GM10847 (cell line): ENCODE data around the gene VPS54.

Experiments
- POLR2A ChIP-seq: IDR thresholded peaks from 2 replicates; pipeline ENCODE4 v1.6.1; 2011; ENCODE audit not compliant: insufficient read length; ENCODE audit errors: extremely low read depth

VPS54 gene

DNA sequence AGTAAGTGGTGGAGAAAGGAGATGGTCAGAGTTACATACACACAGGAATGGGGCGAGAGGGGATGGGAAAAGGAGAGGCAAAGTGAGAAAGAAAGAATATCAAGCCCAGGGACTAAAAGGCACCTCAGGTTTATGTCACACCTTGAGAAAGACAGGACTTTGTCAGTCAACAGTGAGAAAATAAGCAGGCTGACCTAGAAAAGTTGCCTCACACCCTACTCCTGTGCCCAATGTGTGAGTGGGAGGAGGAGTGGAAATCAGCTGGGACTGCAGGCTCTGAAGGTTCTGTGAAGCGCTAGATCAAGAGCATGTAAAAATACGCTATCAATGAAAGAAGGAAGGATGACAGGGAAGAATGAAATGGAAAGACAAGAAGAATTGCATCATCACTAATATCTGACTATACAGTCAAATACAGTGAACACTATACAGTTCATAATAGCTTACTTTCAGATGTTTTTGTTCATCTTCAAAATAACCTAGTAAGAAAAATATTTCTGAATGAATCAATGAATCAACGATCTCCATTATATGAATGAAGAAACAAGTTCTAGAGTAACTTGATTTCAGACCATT is 10.7 kb downstream of the VPS54 start:
- no peak for TF ChIP-seq POLR2A

DNA sequence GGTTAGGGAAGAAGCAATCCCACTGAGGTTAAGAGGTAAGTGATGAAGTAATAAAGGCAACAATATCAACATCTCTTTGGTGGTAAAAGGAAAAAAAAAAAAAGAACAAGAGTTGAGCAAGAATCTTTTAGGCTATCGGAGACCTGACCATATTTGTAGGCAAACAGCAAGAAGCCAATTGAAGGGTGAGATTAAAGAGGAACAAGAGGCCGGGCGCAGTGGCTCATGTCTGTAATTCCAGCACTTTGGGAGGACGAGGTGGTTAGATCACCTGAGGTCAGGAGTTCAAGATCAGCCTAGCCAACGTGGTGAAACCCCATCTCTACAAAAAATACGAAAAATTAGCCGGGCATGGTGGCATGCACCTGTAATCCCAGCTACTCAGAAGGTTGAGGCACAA is 11.3 kb downstream of the VPS54 start:
- TF ChIP-seq POLR2A = no peak

DNA sequence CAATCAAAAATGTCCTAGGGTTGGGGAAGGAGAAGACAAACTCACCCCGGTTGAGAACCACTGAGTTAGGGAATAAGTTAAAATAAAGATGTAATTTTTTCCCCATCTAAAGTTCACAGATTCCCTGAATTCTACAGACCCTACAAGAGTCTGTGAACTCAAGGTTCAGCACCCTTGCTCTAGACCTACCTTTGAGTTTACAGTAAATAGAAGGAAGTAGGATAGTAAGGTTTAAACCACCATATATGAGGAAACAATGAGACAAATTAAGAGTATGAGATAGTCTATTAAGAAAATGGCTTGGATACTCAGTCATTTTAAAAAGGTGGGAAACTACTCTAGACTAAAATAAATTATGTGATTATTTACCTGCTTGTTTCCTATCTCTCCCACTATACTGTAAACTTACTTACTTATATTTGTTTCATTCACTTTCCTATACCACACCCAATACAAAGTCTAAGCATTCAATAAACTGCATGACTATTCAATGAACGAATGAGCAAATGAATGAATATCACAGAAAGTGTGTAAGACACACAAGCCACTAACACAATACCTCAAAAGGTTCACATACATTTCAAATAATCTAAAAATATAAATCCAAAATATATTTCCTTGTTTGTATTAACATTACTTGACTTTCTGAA is 13.4 kb downstream of the VPS54 start:
- TF ChIP-seq POLR2A = no peak

DNA sequence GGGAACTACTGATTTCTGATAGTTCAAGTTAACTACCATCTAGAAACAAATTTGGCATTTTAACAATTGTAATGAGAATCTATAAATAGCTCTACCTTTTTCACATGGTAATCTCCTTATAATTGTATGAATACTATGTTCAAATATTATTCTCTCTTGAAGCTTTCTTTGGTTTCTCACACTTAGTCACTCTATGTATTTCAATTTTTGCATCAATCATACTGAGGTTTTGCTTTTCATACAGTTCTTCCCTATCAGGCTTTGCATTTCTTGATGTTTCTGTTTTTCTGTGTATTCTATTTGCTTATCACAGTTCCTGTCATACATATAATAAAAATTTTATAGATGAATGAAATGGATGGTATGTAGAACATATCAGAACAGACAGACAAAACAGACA is 16.0 kb downstream of the VPS54 start:
- TF ChIP-seq POLR2A = no peak

DNA sequence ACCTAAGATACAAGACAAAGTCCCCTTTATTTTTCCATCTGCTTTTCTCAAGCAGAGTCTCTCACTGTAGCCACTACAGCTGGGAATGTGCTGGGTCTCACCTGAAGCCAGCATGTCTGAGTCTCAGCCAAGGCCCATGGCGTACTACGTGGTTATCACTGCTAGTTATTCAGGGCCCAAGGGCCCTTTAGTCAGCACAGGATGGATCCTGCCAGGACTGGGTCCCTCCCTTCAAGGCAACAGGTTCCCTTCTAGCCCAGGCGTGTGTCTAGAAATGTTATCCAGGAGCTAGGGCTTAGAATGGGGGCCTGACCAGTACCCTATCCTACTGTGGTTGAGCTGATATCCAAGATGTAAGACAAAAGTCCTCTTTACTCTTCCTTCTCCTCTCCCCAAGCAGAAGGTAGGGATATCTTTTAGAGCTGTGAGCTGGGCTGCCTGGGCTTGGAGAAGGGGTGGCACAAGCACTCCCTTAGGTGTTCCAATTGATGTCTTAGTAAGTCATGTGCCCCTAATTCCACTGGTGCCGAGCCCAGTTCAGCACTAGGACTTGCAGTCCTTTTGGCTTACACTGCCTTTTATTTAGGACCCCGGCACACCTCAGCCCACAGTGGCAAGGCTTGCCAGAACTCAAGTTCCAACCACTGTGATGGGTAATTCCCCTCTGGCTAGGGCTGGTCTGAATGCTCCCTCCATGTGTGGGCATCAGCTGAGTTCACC is 17.7 kb downstream of the VPS54 start:
- no peak for TF ChIP-seq POLR2A

DNA sequence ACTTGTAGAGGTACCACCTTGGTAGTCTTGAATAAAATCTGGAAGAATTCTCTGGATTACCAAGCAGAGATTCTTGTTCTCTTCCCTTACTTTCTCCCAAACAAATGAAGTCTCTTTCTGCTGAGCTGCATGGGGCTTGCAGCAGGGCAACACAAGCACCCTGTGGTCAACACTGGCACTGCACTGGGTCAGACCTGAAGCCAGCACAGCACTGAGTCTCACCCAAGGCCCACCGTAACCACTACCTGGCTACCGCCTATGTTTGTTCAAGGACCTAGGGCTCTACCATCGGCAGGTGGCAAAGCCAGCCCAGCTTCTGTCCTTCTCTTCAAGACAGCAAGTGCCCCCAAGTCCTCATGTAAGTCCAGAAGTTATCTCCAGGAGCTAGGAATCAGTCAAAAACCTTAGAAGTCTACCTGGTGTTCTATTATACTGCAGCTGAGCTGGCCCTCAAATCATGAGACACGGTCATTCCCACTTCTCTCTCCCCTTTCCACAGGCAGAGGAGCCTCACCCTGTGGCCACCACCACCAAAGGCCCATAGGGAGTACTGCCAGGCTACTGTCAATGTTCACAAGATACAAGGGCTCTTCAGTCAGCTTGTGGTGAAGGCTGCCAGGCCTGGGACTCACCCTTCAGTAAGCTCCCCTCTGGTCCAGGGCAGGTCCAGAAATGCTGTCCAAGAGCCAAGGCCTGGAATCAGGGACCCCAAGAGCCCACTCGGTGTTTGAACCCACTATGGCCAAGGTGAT is 18.4 kb downstream of the VPS54 start:
- no peak for TF ChIP-seq POLR2A

DNA sequence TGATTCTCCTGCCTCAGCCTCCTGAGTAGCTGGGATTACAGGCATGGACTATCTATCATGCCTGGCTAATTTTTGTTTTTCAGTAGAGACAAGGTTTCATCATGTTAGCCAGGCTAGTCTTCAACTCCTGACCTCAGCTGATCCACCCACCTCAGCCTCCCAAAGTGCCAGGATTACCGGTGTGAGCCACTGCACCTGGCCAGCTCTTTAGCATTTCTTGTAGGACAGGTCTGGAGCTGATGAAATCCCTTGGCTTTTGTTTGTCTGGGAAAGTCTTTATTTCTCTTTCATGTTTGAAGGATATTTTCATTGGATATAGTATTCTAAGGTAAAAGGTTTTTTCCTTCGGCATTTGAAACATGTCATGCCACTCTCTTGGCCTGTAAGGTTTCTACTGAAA is 20.2 kb downstream of the VPS54 start:
- no peak for TF ChIP-seq POLR2A

DNA sequence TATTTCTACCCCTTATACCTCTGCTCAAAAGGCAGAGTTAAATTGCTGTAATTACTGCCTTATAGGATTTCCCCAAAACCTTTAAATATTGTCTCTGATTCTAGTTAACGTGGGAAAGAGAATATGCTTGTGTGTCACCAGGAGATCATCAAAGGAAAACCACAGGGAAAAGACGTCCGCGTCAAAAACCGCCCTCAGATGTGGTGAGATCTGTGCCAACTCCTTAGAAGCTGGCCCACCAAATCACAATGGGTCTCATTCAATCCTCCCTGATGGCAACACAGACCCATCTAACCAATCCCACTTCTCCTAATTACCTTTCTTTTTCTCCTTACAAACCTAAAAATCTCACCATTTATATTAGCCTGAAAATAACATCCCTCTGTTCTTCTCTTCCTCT is 25.4 kb downstream of the VPS54 start:
- no peak for TF ChIP-seq POLR2A

DNA sequence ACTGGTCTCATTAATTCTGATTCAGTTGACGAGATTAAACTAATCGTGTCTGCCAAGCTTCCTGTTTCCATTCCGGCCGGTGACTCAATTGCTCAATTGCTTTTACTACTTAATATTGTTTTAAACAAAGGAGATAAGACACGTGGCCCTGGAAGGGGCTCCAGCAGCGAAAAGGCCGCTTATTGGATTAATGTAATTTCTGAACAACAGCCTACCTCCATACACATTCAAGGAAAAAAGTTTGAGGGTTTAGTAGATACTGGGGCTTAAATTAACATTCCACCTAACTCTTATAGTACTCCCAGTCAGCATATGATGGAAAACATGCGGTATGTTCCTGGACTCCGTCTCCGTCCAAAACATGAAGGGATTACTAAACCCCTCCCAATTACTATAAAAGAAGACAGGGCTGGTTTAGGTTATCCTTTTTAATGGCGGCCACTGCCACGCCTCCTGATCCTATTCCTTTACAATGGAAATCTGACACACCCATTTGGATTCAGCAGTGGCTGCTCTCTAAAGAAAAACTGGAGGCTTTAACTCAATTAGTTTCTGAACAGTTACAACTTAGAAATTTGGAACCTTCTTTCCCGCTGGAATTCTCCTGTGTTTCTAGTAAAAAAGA is 27.1 kb downstream of the VPS54 start:
- no peak for TF ChIP-seq POLR2A

DNA sequence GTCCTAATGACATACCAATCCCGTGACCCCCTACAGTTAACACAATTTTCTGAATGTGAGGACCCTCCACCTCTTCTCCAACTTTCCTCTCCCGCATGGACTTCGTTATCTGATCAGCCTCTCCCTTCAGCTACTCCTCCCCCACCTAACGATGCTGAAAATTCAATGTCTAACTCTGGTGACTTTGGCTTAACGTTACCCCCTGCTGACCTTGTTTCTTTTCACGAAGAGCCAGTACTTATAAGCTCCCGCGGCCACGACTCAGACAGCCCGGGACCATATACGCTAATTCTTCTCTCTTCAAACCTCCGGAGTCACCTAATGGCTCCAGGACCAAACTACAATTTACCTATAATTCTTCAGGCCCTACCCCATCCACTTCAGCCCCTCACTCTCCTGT is 29.2 kb downstream of the VPS54 start:
- no peak for TF ChIP-seq POLR2A

DNA sequence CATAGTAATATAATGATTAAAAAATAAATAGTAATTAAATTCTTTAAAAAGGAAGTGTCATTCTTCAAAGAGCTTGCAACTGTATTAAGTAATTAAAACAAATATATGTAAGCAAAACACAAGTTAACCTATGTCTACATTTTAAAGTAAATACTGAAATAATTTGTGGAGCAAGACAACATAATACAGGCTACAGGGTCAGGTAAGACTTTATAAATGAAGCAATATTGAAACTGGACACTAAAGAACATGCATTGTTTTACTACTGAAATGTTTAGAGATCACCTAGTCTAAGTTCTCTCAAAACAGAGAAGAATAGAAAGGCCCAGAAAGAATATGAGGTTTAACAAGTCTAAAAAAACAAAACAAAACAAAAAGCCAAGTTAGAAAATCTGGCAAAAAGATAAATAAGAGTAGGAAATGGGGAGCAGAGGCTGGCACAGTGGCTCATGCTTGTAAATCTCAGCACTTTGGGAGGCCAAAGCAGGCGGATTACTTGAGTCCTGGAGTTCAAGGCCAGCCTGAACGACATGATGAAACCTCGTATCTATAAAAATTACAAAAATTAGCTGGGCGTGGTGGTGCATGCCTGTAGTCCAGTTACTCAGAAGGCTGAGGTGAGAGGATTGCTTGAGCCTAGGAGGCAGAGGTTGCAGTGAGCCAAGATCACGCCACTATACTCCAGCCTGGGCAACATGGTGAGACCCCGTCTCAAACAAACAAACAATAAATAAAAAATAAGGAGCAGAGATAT is 34.4 kb downstream of the VPS54 start:
- TF ChIP-seq POLR2A = no peak

DNA sequence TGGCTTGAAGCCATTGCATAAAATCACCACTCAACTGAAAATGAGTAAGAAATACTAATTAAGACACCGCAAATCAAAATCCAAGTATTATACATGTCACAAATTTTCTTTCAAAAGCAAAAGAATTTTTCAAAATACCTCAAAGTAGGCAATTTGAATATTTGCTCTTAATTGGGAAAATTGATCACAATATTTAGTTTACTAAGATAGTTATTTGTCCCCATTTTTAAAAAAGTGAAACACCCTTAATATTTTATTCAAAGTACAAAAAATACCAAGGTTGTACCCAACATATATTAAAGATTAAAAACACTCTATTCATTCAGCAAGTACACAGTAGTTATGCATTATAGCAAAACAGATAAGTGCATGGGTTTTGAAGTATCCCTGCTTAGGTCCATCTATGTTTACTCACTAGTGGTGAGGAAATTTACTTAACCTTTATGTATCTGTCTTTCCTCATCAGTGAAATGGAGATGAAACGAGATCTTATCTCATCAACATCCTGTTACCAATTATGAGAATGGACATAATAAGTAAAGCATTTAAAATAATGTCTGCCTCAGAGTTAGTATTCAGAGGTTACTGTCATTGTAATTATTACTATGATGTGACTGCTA is 35.1 kb downstream of the VPS54 start:
- no peak for TF ChIP-seq POLR2A

DNA sequence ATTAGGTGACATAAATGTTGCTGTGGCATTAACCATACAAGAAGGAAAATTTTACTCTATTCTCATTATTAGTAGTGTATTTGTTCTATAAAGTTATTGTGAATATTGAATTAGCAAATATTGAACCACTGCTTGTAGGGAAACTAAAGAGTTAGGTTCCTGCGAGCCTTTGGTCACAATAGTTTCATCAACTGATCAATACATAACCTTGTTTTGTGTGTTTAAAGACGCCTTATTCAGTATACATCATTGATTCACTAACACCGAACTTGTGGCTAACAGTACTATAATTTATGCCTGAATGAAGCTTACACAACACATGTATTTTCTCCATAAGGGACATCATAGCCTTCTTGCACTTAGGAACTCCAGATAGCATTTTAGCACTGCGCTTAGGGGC is 36.9 kb downstream of the VPS54 start:
- no peak for TF ChIP-seq POLR2A

DNA sequence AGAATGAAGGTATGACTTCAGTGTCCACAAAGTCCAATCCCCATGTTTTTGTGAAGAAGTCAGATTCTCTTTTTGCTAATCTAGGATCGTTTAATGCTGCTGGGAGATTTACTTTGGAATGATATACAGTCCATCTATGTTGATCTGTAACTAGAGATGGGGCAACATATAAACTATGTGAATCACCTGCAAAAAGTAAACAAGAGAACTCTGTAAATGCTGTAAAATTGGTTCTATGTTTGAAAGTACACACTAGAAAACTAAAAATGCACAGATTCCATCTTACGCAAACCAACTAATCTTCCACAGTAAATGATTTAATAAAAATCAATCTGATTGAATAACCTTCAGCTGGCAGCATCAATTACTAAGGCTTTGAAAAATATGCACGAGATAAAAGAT is 37.5 kb downstream of the VPS54 start:
- TF ChIP-seq POLR2A = no peak

DNA sequence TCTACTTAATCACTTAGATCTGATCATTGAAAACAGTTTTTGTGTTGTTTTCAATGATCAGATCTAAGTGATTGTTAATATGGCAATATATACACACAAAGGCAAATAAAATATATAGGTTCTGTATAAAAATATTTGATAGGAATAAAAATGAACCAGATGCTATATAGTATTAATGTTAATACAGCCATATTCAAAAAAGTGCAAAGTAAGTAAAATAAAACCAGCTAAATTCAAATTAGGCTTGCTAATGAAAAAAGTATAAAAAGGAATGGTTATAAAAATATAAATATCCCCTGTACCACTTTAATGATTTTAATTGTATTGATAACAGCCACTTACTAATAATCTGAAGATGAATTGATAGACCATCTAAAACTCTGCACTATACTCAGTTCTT is 38.4 kb downstream of the VPS54 start:
- TF ChIP-seq POLR2A = no peak

DNA sequence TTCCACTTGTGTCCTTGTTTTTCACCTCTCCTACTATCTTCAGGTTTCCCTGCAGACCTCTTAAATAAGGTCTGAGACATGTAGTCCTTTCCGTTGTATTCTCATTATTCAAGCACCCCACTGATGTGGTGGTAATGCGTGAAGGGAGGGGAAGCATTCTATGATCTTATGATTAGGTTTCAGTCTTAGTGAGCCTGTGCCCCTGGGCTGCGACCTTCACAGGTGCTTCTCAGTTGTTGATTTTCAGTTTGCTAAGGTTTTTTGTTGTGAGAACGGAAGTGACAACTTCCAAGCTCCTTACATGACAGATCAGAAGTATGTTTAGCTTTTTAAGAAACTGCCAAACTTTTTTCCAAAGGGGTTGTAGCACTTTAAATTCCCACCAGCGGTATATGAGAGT is 41.3 kb downstream of the VPS54 start:
- TF ChIP-seq POLR2A = no peak
